Measurements from ENCODE around the gene HIP1. TPM values are rescaled to one million over a fixed set of nuclear protein-coding genes. Genes with fewer than 3 reads are reported as not detected.
"Not testable (repeated sequence)": the region's sequence is repeated elsewhere in the genome, so short reads cannot be mapped to it uniquely, and the experiment has no call there.

HIP1 gene
- polyA plus RNA-seq, 4 donors = 0.22 to 7.1 (median 2.2) TPM

- H3K27me3 ChIP-seq (ENCODE audit: control insufficient read depth in 3 of 3, insufficient read depth in 3 of 3, low read length in 3 of 3) = no peaks in the 10 kb centered on the region
- DNase-seq = no peak
- FAIRE-seq = no peak
- no peak overlapping the region for H3K4me3 ChIP-seq (ENCODE audit: low read depth in 1 of 3, low read length in 3 of 3)
- peaks cover 0 to 7% (median 0%) of the 10 kb centered on the region in 3 donors for H3K36me3 ChIP-seq (ENCODE audit: control insufficient read depth in 3 of 3, insufficient read depth in 2 of 3, low read depth in 1 of 3, low read length in 3 of 3)
- no peak overlapping the region for H3K27ac ChIP-seq (ENCODE audit: low read depth in 1 of 3, low read length in 2 of 3)
- WGBS, 3 donors = 89 to 96% (median 94%) methylated on average over 4 of the region's 4 CpGs
- H3K4me1 ChIP-seq (ENCODE audit: control insufficient read depth in 3 of 3, insufficient read depth in 2 of 3, low read depth in 1 of 3, low read length in 2 of 3) = no peaks in the 10 kb centered on the region
- H3K9me3 ChIP-seq (ENCODE audit: control insufficient read depth in 2 of 2, insufficient read depth in 1 of 2, low read depth in 1 of 2, low read length in 1 of 2) = no peaks in the 10 kb centered on the region
These were observed 206.1 kb downstream of the HIP1 start for GRCh38 chr7:75532639-75533038.

- Histone ChIP-seq H3K4me1 (ENCODE audit: control insufficient read depth in 3 of 3, insufficient read depth in 2 of 3, low read depth in 1 of 3, low read length in 2 of 3) (peaks cover 0 to 1% (median 0%) of the 10 kb centered on the region in 3 donors), H3K4me3 (ENCODE audit: low read depth in 1 of 3, low read length in 3 of 3) (no peak overlapping the region), H3K27ac (ENCODE audit: low read depth in 1 of 3, low read length in 2 of 3) (no peak overlapping the region), H3K36me3 (ENCODE audit: control insufficient read depth in 3 of 3, insufficient read depth in 2 of 3, low read depth in 1 of 3, low read length in 3 of 3) (peaks cover 0 to 3% (median 0%) of the 10 kb centered on the region in 3 donors), H3K9me3 (ENCODE audit: control insufficient read depth in 2 of 2, insufficient read depth in 1 of 2, low read depth in 1 of 2, low read length in 1 of 2) (no peaks in the 10 kb centered on the region), H3K27me3 (ENCODE audit: control insufficient read depth in 3 of 3, insufficient read depth in 3 of 3, low read length in 3 of 3) (no peaks in the 10 kb centered on the region)
- WGBS, 3 donors = 70 to 76% (median 73%) methylated on average over 6 of the region's 6 CpGs
- FAIRE-seq (no peak), DNase-seq (no peak)
These were observed 207.4 kb downstream of the HIP1 start for GRCh38 chr7:75531359-75531821.

- FAIRE-seq; H3K4me1 ChIP-seq (ENCODE audit: control insufficient read depth in 3 of 3, insufficient read depth in 2 of 3, low read depth in 1 of 3, low read length in 2 of 3); H3K9me3 ChIP-seq (ENCODE audit: control insufficient read depth in 2 of 2, insufficient read depth in 1 of 2, low read depth in 1 of 2, low read length in 1 of 2); H3K27me3 ChIP-seq (ENCODE audit: control insufficient read depth in 3 of 3, insufficient read depth in 3 of 3, low read length in 3 of 3): not testable (repeated sequence)
- Histone ChIP-seq H3K4me3 (ENCODE audit: low read depth in 1 of 3, low read length in 3 of 3) (peak overlapping the region; percentile 70 to 99 (median 95)), H3K27ac (ENCODE audit: low read depth in 1 of 3, low read length in 2 of 3) (peak overlapping the region in 2 of 3 donors; percentile 85 to 91), H3K36me3 (ENCODE audit: control insufficient read depth in 3 of 3, insufficient read depth in 2 of 3, low read depth in 1 of 3, low read length in 3 of 3) (peaks cover 2 to 17% (median 3%) of the 10 kb centered on the region in 3 donors)
- DNase-seq = peak in 1 of 2 donors; percentile 40
- WGBS, 3 donors = 0 to 1% (median 0%) methylated on average over 32 to 37 of the region's 37 CpGs
These were observed 211.5 kb downstream of the HIP1 start for GRCh38 chr7:75527224-75527722.

- H3K36me3 ChIP-seq (ENCODE audit: control insufficient read depth in 3 of 3, insufficient read depth in 2 of 3, low read depth in 1 of 3, low read length in 3 of 3) = peaks cover 3 to 25% (median 5%) of the 10 kb centered on the region in 3 donors
- not testable (repeated sequence) for H3K4me3 ChIP-seq (ENCODE audit: low read depth in 1 of 3, low read length in 3 of 3); H3K27me3 ChIP-seq (ENCODE audit: control insufficient read depth in 3 of 3, insufficient read depth in 3 of 3, low read length in 3 of 3); H3K9me3 ChIP-seq (ENCODE audit: control insufficient read depth in 2 of 2, insufficient read depth in 1 of 2, low read depth in 1 of 2, low read length in 1 of 2); H3K27ac ChIP-seq (ENCODE audit: low read depth in 1 of 3, low read length in 2 of 3); H3K4me1 ChIP-seq (ENCODE audit: control insufficient read depth in 3 of 3, insufficient read depth in 2 of 3, low read depth in 1 of 3, low read length in 2 of 3); FAIRE-seq; DNase-seq
These were observed 217.0 kb downstream of the HIP1 start for GRCh38 chr7:75521727-75522126.

- not testable (repeated sequence) for H3K27ac ChIP-seq (ENCODE audit: low read depth in 1 of 3, low read length in 2 of 3); H3K4me3 ChIP-seq (ENCODE audit: low read depth in 1 of 3, low read length in 3 of 3); H3K27me3 ChIP-seq (ENCODE audit: control insufficient read depth in 3 of 3, insufficient read depth in 3 of 3, low read length in 3 of 3); H3K4me1 ChIP-seq (ENCODE audit: control insufficient read depth in 3 of 3, insufficient read depth in 2 of 3, low read depth in 1 of 3, low read length in 2 of 3); DNase-seq; H3K9me3 ChIP-seq (ENCODE audit: control insufficient read depth in 2 of 2, insufficient read depth in 1 of 2, low read depth in 1 of 2, low read length in 1 of 2); FAIRE-seq
- 68 to 81% (median 71%) methylated on average over 2 of the region's 2 CpGs for whole genome bisulfite sequencing, 3 donors
- peaks cover 3 to 16% (median 5%) of the 10 kb centered on the region in 3 donors for H3K36me3 ChIP-seq (ENCODE audit: control insufficient read depth in 3 of 3, insufficient read depth in 2 of 3, low read depth in 1 of 3, low read length in 3 of 3)
These were observed 219.9 kb downstream of the HIP1 start for GRCh38 chr7:75518842-75519241.

GRCh38 chr7:75509033-75509432 is 229.7 kb downstream of the HIP1 start:
- H3K27me3 ChIP-seq (ENCODE audit: control insufficient read depth in 3 of 3, insufficient read depth in 3 of 3, low read length in 3 of 3); H3K27ac ChIP-seq (ENCODE audit: low read depth in 1 of 3, low read length in 2 of 3); DNase-seq; H3K4me3 ChIP-seq (ENCODE audit: low read depth in 1 of 3, low read length in 3 of 3); H3K4me1 ChIP-seq (ENCODE audit: control insufficient read depth in 3 of 3, insufficient read depth in 2 of 3, low read depth in 1 of 3, low read length in 2 of 3); H3K9me3 ChIP-seq (ENCODE audit: control insufficient read depth in 2 of 2, insufficient read depth in 1 of 2, low read depth in 1 of 2, low read length in 1 of 2); H3K36me3 ChIP-seq (ENCODE audit: control insufficient read depth in 3 of 3, insufficient read depth in 2 of 3, low read depth in 1 of 3, low read length in 3 of 3); FAIRE-seq: not testable (repeated sequence)
- WGBS, 3 donors = 93 to 100% (median 98%) methylated on average over 1 to 2 of the region's 4 CpGs

- not testable (repeated sequence) for H3K4me1 ChIP-seq (ENCODE audit: control insufficient read depth in 3 of 3, insufficient read depth in 2 of 3, low read depth in 1 of 3, low read length in 2 of 3); H3K27me3 ChIP-seq (ENCODE audit: control insufficient read depth in 3 of 3, insufficient read depth in 3 of 3, low read length in 3 of 3); H3K9me3 ChIP-seq (ENCODE audit: control insufficient read depth in 2 of 2, insufficient read depth in 1 of 2, low read depth in 1 of 2, low read length in 1 of 2); H3K4me3 ChIP-seq (ENCODE audit: low read depth in 1 of 3, low read length in 3 of 3); H3K27ac ChIP-seq (ENCODE audit: low read depth in 1 of 3, low read length in 2 of 3); FAIRE-seq; H3K36me3 ChIP-seq (ENCODE audit: control insufficient read depth in 3 of 3, insufficient read depth in 2 of 3, low read depth in 1 of 3, low read length in 3 of 3); DNase-seq
- WGBS, 3 donors = 79 to 89% (median 79%) methylated on average over 5 of the region's 6 CpGs
These were observed 246.7 kb downstream of the HIP1 start, which contains the start of gene SPDYE5 for GRCh38 chr7:75492020-75492419. Gene SPDYE5, plus strand, starts transcription at chr7:75492320. Its CDS starts 1,728 bp downstream, at chr7:75494048.

GRCh38 chr7:75485979-75486643 is 252.6 kb downstream of the HIP1 start, which contains the start of gene POM121C:
Gene POM121C, minus strand, starts transcription at chr7:75486299. Its CDS starts 44,803 bp downstream, at chr7:75441496.
- H3K9me3 ChIP-seq (ENCODE audit: control insufficient read depth in 2 of 2, insufficient read depth in 1 of 2, low read depth in 1 of 2, low read length in 1 of 2); H3K4me1 ChIP-seq (ENCODE audit: control insufficient read depth in 3 of 3, insufficient read depth in 2 of 3, low read depth in 1 of 3, low read length in 2 of 3); H3K36me3 ChIP-seq (ENCODE audit: control insufficient read depth in 3 of 3, insufficient read depth in 2 of 3, low read depth in 1 of 3, low read length in 3 of 3); H3K27me3 ChIP-seq (ENCODE audit: control insufficient read depth in 3 of 3, insufficient read depth in 3 of 3, low read length in 3 of 3); FAIRE-seq: not testable (repeated sequence)
- peak; percentile 91 to 95 for DNase-seq
- H3K27ac ChIP-seq (ENCODE audit: low read depth in 1 of 3, low read length in 2 of 3) = peak within 1 kb of the TSS; percentile 64 to 84 (median 78)
- WGBS, 3 donors = 1% methylated on average over 38 to 49 of the region's 49 CpGs
- peak within 1 kb of the TSS; percentile 50 to 80 (median 76) for H3K4me3 ChIP-seq (ENCODE audit: low read depth in 1 of 3, low read length in 3 of 3)
